IMR-90 (cell line): ENCODE data around the gene BATF2. TPM values are rescaled to one million over a fixed set of nuclear protein-coding genes. Genes with fewer than 3 reads are reported as not detected.

Source experiments
- ATAC-seq: fragments of 200-7000 bp; cut with Tn5 transposase; 2 replicates; pipeline ENCODE4 v1.9.1; 2020; ENCODE audit warnings: low read depth, mild to moderate bottlenecking, moderate library complexity
- BruUV-seq: library from RNA; stranded (reverse); fragments of 400-500 nt; replicated peaks from 2 replicates; lab custom pipeline; 2021; lab: Mats Ljungman, UMichigan
- CTCF ChIA-PET: fragments of 300-600 bp; formaldehyde crosslinking; extraction: SDS; loops from one replicate; lab custom pipeline; 2021; ENCODE audit warnings: antibody characterized with exemption; lab: Yijun Ruan, JAX
- POLR2A ChIA-PET: fragments of 300-600 bp; sonication (Branson Sonifier 250); formaldehyde crosslinking; loops from one replicate; lab custom pipeline; 2022; ENCODE audit warnings: antibody characterized with exemption; ENCODE audit not compliant: unreplicated experiment; lab: Charles Lee
- DNase-seq: peaks from one replicate; pipeline ENCODE4 v3.0.0; 2013
- H2AFZ ChIP-seq: replicated peaks from 2 replicates; pipeline ENCODE3; 2013; ENCODE audit warnings: low read length, mild to moderate bottlenecking; ENCODE audit not compliant: poor library complexity
- H2AK5ac ChIP-seq: 2 replicates; pipeline ENCODE4 v1.6.1; 2013; ENCODE audit warnings: low read depth, low read length, inconsistent platforms
- H2AK9ac ChIP-seq: replicated peaks from 2 replicates; pipeline ENCODE3; 2013; ENCODE audit warnings: mild to moderate bottlenecking, low read depth, low read length, moderate library complexity; ENCODE audit not compliant: poor library complexity
- H2BK120ac ChIP-seq: 2 replicates; pipeline ENCODE4 v1.6.1; 2013; ENCODE audit warnings: low read depth, low read length, inconsistent platforms
- H2BK15ac ChIP-seq: 3 replicates; pipeline ENCODE4 v1.6.1; 2013; ENCODE audit warnings: low read depth, low read length, inconsistent platforms
- H2BK20ac ChIP-seq: 2 replicates; pipeline ENCODE4 v1.6.1; 2013; ENCODE audit warnings: low read depth, mild to moderate bottlenecking, inconsistent platforms, low read length, moderate library complexity
- H2BK5ac ChIP-seq: 2 replicates; pipeline ENCODE4 v1.6.1; 2013; ENCODE audit warnings: mild to moderate bottlenecking, low read depth, low read length, inconsistent platforms; ENCODE audit not compliant: poor library complexity, severe bottlenecking
- H3K14ac ChIP-seq: replicated peaks from 2 replicates; pipeline ENCODE4 v1.6.1; 2013; ENCODE audit warnings: low read depth, low read length, inconsistent platforms
- H3K18ac ChIP-seq: 2 replicates; pipeline ENCODE4 v1.6.1; 2013; ENCODE audit warnings: low read depth, low read length, control low read depth
- H3K23ac ChIP-seq: 2 replicates; pipeline ENCODE4 v1.6.1; 2013; ENCODE audit warnings: low read depth, low read length, inconsistent platforms
- H3K27ac ChIP-seq: 2 replicates; pipeline ENCODE4 v1.5.1; 2013; ENCODE audit warnings: mild to moderate bottlenecking, control low read depth, low read length; ENCODE audit not compliant: insufficient read depth
- H3K27me3 ChIP-seq: 2 replicates; pipeline ENCODE4 v1.6.1; 2013; ENCODE audit warnings: low read length; ENCODE audit not compliant: control insufficient read depth, insufficient read depth
- H3K36me3 ChIP-seq: 2 replicates; pipeline ENCODE4 v1.6.1; 2013; ENCODE audit warnings: low read length, mixed read lengths; ENCODE audit not compliant: control insufficient read depth, insufficient read depth
- H3K4ac ChIP-seq: 2 replicates; pipeline ENCODE4 v1.6.1; 2013; ENCODE audit warnings: low read depth, low read length, inconsistent platforms
- H3K4me1 ChIP-seq: 2 replicates; pipeline ENCODE4 v1.6.1; 2013; ENCODE audit warnings: low read length, mixed read lengths; ENCODE audit not compliant: control insufficient read depth, insufficient read depth
- H3K4me2 ChIP-seq: 2 replicates; pipeline ENCODE4 v1.6.1; 2013; ENCODE audit warnings: low read depth, mild to moderate bottlenecking, control low read depth, low read length, moderate library complexity
- H3K4me3 ChIP-seq: 2 replicates; pipeline ENCODE4 v1.5.1; 2013; ENCODE audit warnings: low read depth, mild to moderate bottlenecking, control low read depth, low read length, moderate library complexity; ENCODE audit not compliant: insufficient read depth
- H3K56ac ChIP-seq: 2 replicates; pipeline ENCODE4 v1.6.1; 2013; ENCODE audit warnings: low read length, inconsistent platforms; ENCODE audit not compliant: insufficient read depth; ENCODE audit errors: extremely low read depth
- H3K79me1 ChIP-seq, 2 experiments: 2 replicates each; pipeline ENCODE4 v1.6.1; 2013; ENCODE audit warnings: low read length in 2 of 2, inconsistent platforms in 1 of 2, low read depth in 1 of 2
- H3K9ac ChIP-seq: 2 replicates; pipeline ENCODE4 v1.6.1; 2013; ENCODE audit warnings: low read depth, low read length, control low read depth
- H3K9me1 ChIP-seq: 2 replicates; pipeline ENCODE4 v1.6.1; 2013; ENCODE audit warnings: low read length, inconsistent platforms; ENCODE audit not compliant: insufficient read depth
- H3K9me3 ChIP-seq: 2 replicates; pipeline ENCODE4 v1.6.1; 2013; ENCODE audit warnings: low read length; ENCODE audit not compliant: control insufficient read depth, insufficient read depth
- H4K20me1 ChIP-seq: 2 replicates; pipeline ENCODE4 v1.6.1; 2013; ENCODE audit warnings: low read length, inconsistent platforms; ENCODE audit not compliant: insufficient read depth
- H4K5ac ChIP-seq: 2 replicates; pipeline ENCODE4 v1.6.1; 2013; ENCODE audit warnings: mild to moderate bottlenecking, low read depth, low read length, control low read depth
- H4K8ac ChIP-seq, 2 experiments: 2 replicates each; pipeline ENCODE4 v1.6.1; 2013; ENCODE audit warnings: low read depth in 2 of 2, low read length in 2 of 2, control low read depth in 1 of 2, inconsistent platforms in 1 of 2
- H4K91ac ChIP-seq: 2 replicates; pipeline ENCODE4 v1.6.1; 2013; ENCODE audit warnings: low read depth, low read length, inconsistent platforms; ENCODE audit not compliant: insufficient read depth
- CHD1 ChIP-seq: IDR thresholded peaks from 2 replicates; pipeline ENCODE4 v1.6.1; 2012; ENCODE audit warnings: low read depth, low read length, improper control_type of control experiment
- RAD21 ChIP-seq: IDR thresholded peaks from 2 replicates; pipeline ENCODE4 v1.6.1; 2012; ENCODE audit warnings: low read length, improper control_type of control experiment
- SMC3 ChIP-seq: fragments of 150-350 bp; IDR thresholded peaks from 2 replicates; pipeline ENCODE4 v1.6.1; 2016; ENCODE audit warnings: low read depth, mild to moderate bottlenecking, antibody characterized with exemption, low read length, moderate library complexity
- WGBS, 2 experiments: methylation state at CpG; one replicate each; pipeline versions ENCODE4 v1.1.5 to v1.1.7; 2013; ENCODE audit warnings: missing lambda C conversion rate in 2 of 2; ENCODE audit not compliant: insufficient read length in 1 of 2; ENCODE audit errors: extremely low coverage in 2 of 2; 5-methylcytosine and 5-hydroxymethylcytosine counted together
- dilution Hi-C: fragments of 300-500 bp; cut with HindIII; formaldehyde crosslinking; loops from one replicate; pipeline ENCODE4 v1.14.3; 2018; ENCODE audit warnings: low sequenced_read_pairs; ENCODE audit not compliant: unreplicated experiment
- in situ Hi-C: fragments of 300-500 bp; cut with MboI; formaldehyde crosslinking; loops from 3 replicates; pipeline ENCODE4 v1.14.3; 2019; ENCODE audit warnings: low sequenced_read_pairs, inconsistent platforms, mixed read lengths
- intact Hi-C: fragments of 100-400 bp; cut with micrococcal nuclease; formaldehyde crosslinking; loops from 2 replicates; pipeline ENCODE4 v1.10.0; 2022
- polyA plus RNA-seq, 3 experiments: library from polyadenylated mRNA; depleted of rRNA; stranded (reverse); fragments of >200 nt; gene quantifications; 2 replicates each; pipeline ENCODE4 v1.2.3, GENCODE V29; 2012; ENCODE audit warnings: low replicate concordance in 1 of 3
- total RNA-seq: library from RNA; depleted of rRNA; stranded (reverse); fragments of >200 nt; gene quantifications from 2 replicates; pipeline ENCODE4 v1.2.3, GENCODE V29; 2012

The BATF2 gene
- total and polyA plus RNA-seq, 2 of the 4 experiments (the other 2 are of a cell fraction) = 0.36 to 1.2 TPM

GRCh38 chr11:64974124-64974523, 22.6 kb downstream of the BATF2 start:
- TF ChIP-seq CHD1 = no peak
- no peak for TF ChIP-seq RAD21
- TF ChIP-seq SMC3 = no peak
- Histone ChIP-seq H4K8ac (no peak overlapping the region), H3K4me1 (0 out of 2 replicates have a peak, but pooled peaks cover 1% of the 10 kb centered on the region), H3K36me3 (no peaks in the 10 kb centered on the region), H2BK120ac (no peak overlapping the region), H2AK5ac (no peak overlapping the region), H3K27ac (no peak overlapping the region), H3K4me3 (no peak overlapping the region), H3K18ac (no peak overlapping the region), H4K20me1 (0 out of 2 replicates have a peak, but pooled peaks cover 2% of the 10 kb centered on the region), H2BK5ac (no peak overlapping the region), H2AFZ (no peak overlapping the region), H3K23ac (no peak overlapping the region), H3K4ac (no peak overlapping the region), H3K79me1 (no peaks in the 10 kb centered on the region), H3K9me3 (no peaks in the 10 kb centered on the region), H3K27me3 (peaks cover 2% of the 10 kb centered on the region; the same call in 1 of the 2 replicates), H3K4me2 (no peak overlapping the region), H4K91ac (no peak overlapping the region), H3K9ac (no peak overlapping the region), H3K14ac (no peak overlapping the region), H4K5ac (no peak overlapping the region), H3K9me1 (no peaks in the 10 kb centered on the region; the same call in none of the 2 replicates), H3K56ac (no peak overlapping the region), H2BK20ac (no peak overlapping the region), H2AK9ac (no peak overlapping the region), H2BK15ac (no peak overlapping the region)
- intact Hi-C loops = no loop called here
- POLR2A ChIA-PET = no interaction called here
- dilution Hi-C loops = no loop called here
- CTCF ChIA-PET = interaction anchor here (0.7 kb wide), 1 partner anchor 18 kb away, joined by 3 read pairs; no protein-coding TSS in a partner anchor
- no CpG with 5 or more reads among the region's 5 CpGs for WGBS, 2 experiments
- DNase-seq (no peak), ATAC-seq (no peak)
- in situ Hi-C loops = no loop called here
- no TSS peak for BruUV-seq
